ENCODE data around the gene ABCA10.

- TF ChIP-seq CEBPB (IDR thresholded peaks at IDR 0.05; ENCODE audit: low read depth, low read length) (no peak), KDM4A (IDR thresholded peaks at IDR 0.05; ENCODE audit: low read depth, low read length, severe bottlenecking) (no peak), EZH2 (IDR thresholded peaks at IDR 0.05; ENCODE audit: low read depth, low read length, severe bottlenecking) (no peak), POLR2A (IDR thresholded peaks at IDR 0.05; ENCODE audit: control extremely low read depth in 1 of 2, low read depth in 2 of 2, low read length in 2 of 2) (no peak), GABPA (IDR thresholded peaks at IDR 0.05; ENCODE audit: borderline replicate concordance, insufficient read depth, low read length) (no peak), SAP30 (IDR thresholded peaks at IDR 0.05; ENCODE audit: insufficient read depth, insufficient replicate concordance, low read length) (no peak), MAX (IDR thresholded peaks at IDR 0.05) (no peak)
These were observed 37.2 kb upstream of the ABCA10 start for GRCh38 chr17:69265873-69266272.
